Endodermal cell (in vitro differentiated cells): ENCODE results near the gene NT5C2. TPM values are rescaled to one million over a fixed set of nuclear protein-coding genes. Genes with fewer than 3 reads are reported as not detected.
A peak's percentile ranks its signal among the peaks of the same experiment; 100 is the strongest.

ENCODE experiments used
- DNase-seq: peaks from one replicate; pipeline ENCODE4 v3.0.0-alpha.2; 2017
- H3K27ac ChIP-seq: 2 replicates; pipeline ENCODE4 v1.5.1; 2013; ENCODE audit warnings: mild to moderate bottlenecking, low read depth, low read length, moderate library complexity
- H3K27me3 ChIP-seq: 2 replicates; pipeline ENCODE4 v1.6.1; 2013; ENCODE audit warnings: mild to moderate bottlenecking, low read length, moderate library complexity; ENCODE audit not compliant: insufficient read depth, control insufficient read depth, poor library complexity, severe bottlenecking
- H3K36me3 ChIP-seq: 2 replicates; pipeline ENCODE4 v1.7.0; 2013; ENCODE audit warnings: mild to moderate bottlenecking, low read length, moderate library complexity; ENCODE audit not compliant: control insufficient read depth, insufficient read depth
- H3K4me1 ChIP-seq: one replicate; pipeline ENCODE4 v1.7.0; 2013; ENCODE audit warnings: low read length; ENCODE audit not compliant: control insufficient read depth, insufficient read depth
- H3K4me3 ChIP-seq: 2 replicates; pipeline ENCODE4 v1.5.1; 2013; ENCODE audit warnings: mild to moderate bottlenecking, low read length, moderate library complexity
- H3K9ac ChIP-seq: 2 replicates; pipeline ENCODE4 v1.6.1; 2013; ENCODE audit warnings: mild to moderate bottlenecking, low read length, moderate library complexity; ENCODE audit not compliant: poor library complexity, severe bottlenecking; ENCODE audit errors: extremely low read depth
- H3K9me3 ChIP-seq: 2 replicates; pipeline ENCODE4 v1.6.1; 2013; ENCODE audit warnings: mild to moderate bottlenecking, low read length, moderate library complexity; ENCODE audit not compliant: control insufficient read depth
- H3K27ac Mint-ChIP-seq: 2 replicates; pipeline ENCODE4 v1.8.0; 2020; ENCODE audit warnings: mixed read lengths
- H3K27me3 Mint-ChIP-seq: 2 replicates; pipeline ENCODE4 v1.8.0; 2021; ENCODE audit warnings: mild to moderate bottlenecking, mixed read lengths; ENCODE audit not compliant: insufficient read depth
- H3K36me3 Mint-ChIP-seq: 2 replicates; pipeline ENCODE4 v1.8.0; 2020; ENCODE audit warnings: low read depth, mixed read lengths
- H3K4me1 Mint-ChIP-seq: 2 replicates; pipeline ENCODE4 v1.8.0; 2020; ENCODE audit warnings: mixed read lengths
- H3K4me3 Mint-ChIP-seq: 2 replicates; pipeline ENCODE4 v1.8.0; 2020; ENCODE audit warnings: mild to moderate bottlenecking, moderate library complexity, mixed read lengths
- H3K9me3 Mint-ChIP-seq: 2 replicates; pipeline ENCODE4 v1.8.0; 2020; ENCODE audit warnings: mild to moderate bottlenecking, mixed read lengths
- WGBS, 2 experiments: methylation state at CpG; one replicate each; pipeline versions ENCODE4 v1.1.5 to v1.1.7; 2013; ENCODE audit warnings: missing lambda C conversion rate in 2 of 2, mixed read lengths in 1 of 2; ENCODE audit not compliant: insufficient coverage in 1 of 2, insufficient read length in 1 of 2; 5-methylcytosine and 5-hydroxymethylcytosine counted together
- total RNA-seq, 2 donors: library from RNA; stranded (reverse); fragmentation: NEBNext Ultra II Directional in 1 of 2; extraction: Animal tissue kit (Norgen Biotek cat#: 25700) in 1 of 2; gene quantifications; 2 replicates in 1 of 2; 3 replicates in 1 of 2; pipeline ENCODE4 v1.2.1, GENCODE V29; 2021
- TF ChIP-seq, protein P1 (sequence below): fragments of 200-600 bp; sonication (generic); conservative IDR thresholded peaks from 2 replicates; pipeline ENCODE4 v1.5.0; 2021; ENCODE audit warnings: antibody characterized with exemption, mild to moderate bottlenecking

NT5C2 gene
- total RNA-seq, 2 donors from 2014 or later, result 122 to 148 TPM

DNA sequence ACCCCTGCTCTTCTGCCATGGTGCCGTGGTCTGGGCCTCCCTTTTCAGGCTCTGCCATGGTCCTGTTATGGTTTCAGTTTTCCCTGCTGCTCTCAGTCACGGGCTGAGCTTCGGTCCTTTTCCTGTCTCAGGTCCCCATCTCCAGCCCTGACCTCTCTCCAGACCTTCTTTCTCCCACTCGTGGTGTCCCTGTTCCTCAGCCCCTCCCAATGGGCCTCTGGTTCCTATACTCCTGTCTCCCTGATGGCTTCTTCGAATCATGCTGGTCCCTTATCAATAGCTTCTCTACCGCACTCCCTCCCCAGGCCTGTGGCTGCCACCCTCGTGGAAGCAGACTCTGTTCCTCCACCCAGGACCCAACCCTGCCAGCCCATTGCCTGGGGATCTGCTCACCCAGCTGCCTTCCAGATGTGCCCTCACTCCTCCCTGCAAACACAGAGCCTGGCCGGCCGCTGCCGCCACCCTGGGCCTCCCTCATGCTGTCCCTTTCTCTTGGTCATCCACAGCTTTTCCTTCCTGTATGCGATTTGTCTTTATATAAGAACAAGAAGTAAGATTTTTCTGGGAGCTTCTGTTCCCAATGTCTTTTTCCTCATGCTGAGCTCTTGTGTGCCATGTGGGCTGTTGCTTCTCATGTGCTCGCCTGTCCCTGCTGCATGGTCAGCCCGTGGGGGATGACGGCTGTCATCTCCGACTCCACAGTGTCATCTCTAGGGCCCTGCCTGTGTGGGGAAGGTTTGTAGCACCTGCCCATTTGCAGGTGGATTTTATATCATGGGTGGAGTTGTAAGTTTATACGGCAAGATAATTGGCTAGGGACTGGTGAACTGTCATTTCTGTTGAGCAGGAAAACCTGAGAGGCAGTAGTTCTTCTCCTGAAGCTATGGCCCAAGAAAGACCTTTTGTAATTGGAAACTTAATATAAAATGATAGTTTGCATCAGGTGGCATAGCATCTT is 126.7 kb downstream of the NT5C2 start:
- Mint-ChIP-seq H3K4me1 (no peaks in the 10 kb centered on the region), H3K9me3 (no peaks in the 10 kb centered on the region), H3K27me3 (no peaks in the 10 kb centered on the region), H3K36me3 (no peaks in the 10 kb centered on the region), H3K27ac (no peak overlapping the region), H3K4me3 (no peak overlapping the region)
- Histone ChIP-seq H3K9me3 (no peaks in the 10 kb centered on the region), H3K4me1 (no peaks in the 10 kb centered on the region), H3K27me3 (no peaks in the 10 kb centered on the region), H3K4me3 (no peak overlapping the region), H3K36me3 (no peaks in the 10 kb centered on the region), H3K9ac (no peak overlapping the region), H3K27ac (no peak overlapping the region)
- WGBS, 2 experiments, result 91 to 92% methylated on average over 11 to 16 of the region's 16 CpGs
- peak; percentile 36 for DNase-seq
- TF ChIP-seq, protein P1, sequence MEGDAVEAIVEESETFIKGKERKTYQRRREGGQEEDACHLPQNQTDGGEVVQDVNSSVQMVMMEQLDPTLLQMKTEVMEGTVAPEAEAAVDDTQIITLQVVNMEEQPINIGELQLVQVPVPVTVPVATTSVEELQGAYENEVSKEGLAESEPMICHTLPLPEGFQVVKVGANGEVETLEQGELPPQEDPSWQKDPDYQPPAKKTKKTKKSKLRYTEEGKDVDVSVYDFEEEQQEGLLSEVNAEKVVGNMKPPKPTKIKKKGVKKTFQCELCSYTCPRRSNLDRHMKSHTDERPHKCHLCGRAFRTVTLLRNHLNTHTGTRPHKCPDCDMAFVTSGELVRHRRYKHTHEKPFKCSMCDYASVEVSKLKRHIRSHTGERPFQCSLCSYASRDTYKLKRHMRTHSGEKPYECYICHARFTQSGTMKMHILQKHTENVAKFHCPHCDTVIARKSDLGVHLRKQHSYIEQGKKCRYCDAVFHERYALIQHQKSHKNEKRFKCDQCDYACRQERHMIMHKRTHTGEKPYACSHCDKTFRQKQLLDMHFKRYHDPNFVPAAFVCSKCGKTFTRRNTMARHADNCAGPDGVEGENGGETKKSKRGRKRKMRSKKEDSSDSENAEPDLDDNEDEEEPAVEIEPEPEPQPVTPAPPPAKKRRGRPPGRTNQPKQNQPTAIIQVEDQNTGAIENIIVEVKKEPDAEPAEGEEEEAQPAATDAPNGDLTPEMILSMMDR, result no peak

DNA sequence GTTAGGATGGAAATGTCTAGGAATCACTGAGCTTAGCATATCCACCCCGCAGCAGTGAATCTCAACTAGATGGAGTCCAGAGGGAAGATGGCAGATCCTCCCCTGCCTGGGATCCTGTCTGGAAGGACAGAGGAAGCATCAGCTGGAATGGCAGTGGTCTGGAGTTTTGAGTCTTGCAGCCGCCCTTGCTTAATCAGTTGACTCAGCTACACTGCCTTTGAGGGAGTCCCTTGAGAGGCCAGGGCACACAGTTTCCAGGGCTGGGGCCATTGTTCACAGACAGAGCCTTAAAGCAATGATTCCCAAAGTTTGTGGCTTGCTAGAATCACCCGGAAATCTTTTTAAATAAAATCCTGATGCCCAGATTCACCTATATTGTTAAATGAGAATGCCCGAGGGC is 128.1 kb downstream of the NT5C2 start:
- Histone ChIP-seq H3K4me1 (no peaks in the 10 kb centered on the region), H3K9me3 (no peaks in the 10 kb centered on the region), H3K4me3 (no peak overlapping the region), H3K27me3 (no peaks in the 10 kb centered on the region), H3K36me3 (no peaks in the 10 kb centered on the region), H3K9ac (no peak overlapping the region), H3K27ac (no peak overlapping the region)
- no peaks in the 10 kb centered on the region for H3K9me3 Mint-ChIP-seq
- H3K4me3 Mint-ChIP-seq, result no peak overlapping the region
- TF ChIP-seq, protein P1, result no peak
- no peaks in the 10 kb centered on the region for H3K4me1 Mint-ChIP-seq
- no peaks in the 10 kb centered on the region for H3K27me3 Mint-ChIP-seq
- WGBS, 2 experiments, result 96 to 100% methylated on average over 3 to 4 of the region's 4 CpGs
- no peak overlapping the region for H3K27ac Mint-ChIP-seq
- peak; percentile 26 for DNase-seq
- H3K36me3 Mint-ChIP-seq, result no peaks in the 10 kb centered on the region

DNA sequence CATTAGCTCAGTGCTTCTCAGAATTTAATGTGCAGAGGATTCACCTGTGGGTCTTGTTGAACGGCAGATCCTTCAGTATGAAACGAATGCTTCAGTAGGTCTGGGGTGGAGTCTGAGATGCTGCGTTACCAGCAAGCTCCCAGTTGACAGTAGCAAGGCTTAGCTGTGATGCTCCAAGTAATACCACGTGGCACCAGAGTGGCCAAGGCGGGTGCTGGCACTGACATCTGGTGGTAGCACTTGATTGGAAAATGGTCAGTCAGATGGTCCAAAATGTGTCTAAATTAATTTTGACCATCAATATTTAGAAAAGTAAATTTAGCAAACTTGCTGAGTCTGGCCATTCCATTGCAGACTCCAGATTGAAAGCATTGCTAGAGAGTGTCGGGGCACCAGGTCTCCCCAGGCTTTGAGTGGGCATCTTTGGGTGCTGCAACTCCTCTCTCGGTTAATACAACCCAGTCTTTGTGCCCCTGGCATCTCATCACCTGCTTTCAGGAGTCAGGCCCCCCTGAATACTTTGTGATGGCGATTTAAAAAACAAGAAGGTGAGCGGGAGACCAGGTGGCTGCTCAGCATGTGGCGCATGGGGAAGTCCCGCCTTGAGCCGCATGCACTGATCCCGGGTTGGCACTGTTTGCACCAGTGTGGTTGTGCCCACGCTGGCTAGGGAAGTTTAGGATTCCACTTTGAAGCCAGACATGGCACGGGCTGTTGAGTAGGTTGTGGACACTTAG is 130.1 kb downstream of the NT5C2 start:
- no peaks in the 10 kb centered on the region for H3K4me1 Mint-ChIP-seq
- H3K9me3 Mint-ChIP-seq, result no peaks in the 10 kb centered on the region
- no peaks in the 10 kb centered on the region for H3K27me3 ChIP-seq
- no peaks in the 10 kb centered on the region for H3K9me3 ChIP-seq
- no peak overlapping the region for H3K27ac Mint-ChIP-seq
- no peak overlapping the region for H3K4me3 ChIP-seq
- WGBS, 2 experiments, result 83 to 95% methylated on average over 11 to 15 of the region's 15 CpGs
- no peak overlapping the region for H3K4me3 Mint-ChIP-seq
- no peak overlapping the region for H3K27ac ChIP-seq
- TF ChIP-seq, protein P1, result peak; percentile 44
- H3K36me3 Mint-ChIP-seq, result no peaks in the 10 kb centered on the region
- no peaks in the 10 kb centered on the region for H3K36me3 ChIP-seq
- H3K4me1 ChIP-seq, result no peaks in the 10 kb centered on the region
- H3K9ac ChIP-seq, result no peak overlapping the region
- no peaks in the 10 kb centered on the region for H3K27me3 Mint-ChIP-seq
- peak; percentile 49 for DNase-seq
